H1 (cell line): ENCODE measurements around the gene FRMD4A. TPM values are rescaled to one million over a fixed set of nuclear protein-coding genes. Genes with fewer than 3 reads are reported as not detected.
"Not testable (repeated sequence)": the region's sequence is repeated elsewhere in the genome, so short reads cannot be mapped to it uniquely, and the experiment has no call there.

Experiments
- CTCF ChIA-PET: fragments of 300-600 bp; sonication (Branson Sonifier 250); formaldehyde crosslinking; loops from one replicate; lab custom pipeline; 2021; ENCODE audit not compliant: partially characterized antibody; lab: Charles Lee
- POLR2A ChIA-PET: fragments of 300-600 bp; sonication (Branson Sonifier 250); formaldehyde crosslinking; loops from one replicate; lab custom pipeline; 2021; ENCODE audit warnings: inconsistent platforms; ENCODE audit not compliant: partially characterized antibody; lab: Charles Lee
- DNase-seq, 2 experiments: peaks; one replicate each; pipeline versions ENCODE4 v3.0.0 to v3.0.0-alpha.2; 2010 to 2022; ENCODE audit warnings: low spot score in 2 of 2, low read depth in 1 of 2, mixed read lengths in 1 of 2
- FAIRE-seq: peaks from 2 replicates; lab custom pipeline; 2011; peaks lifted over from hg19 to GRCh38; lab: Jason Lieb, UNC
- H2AFZ ChIP-seq: 2 replicates; pipeline ENCODE4 v1.8.1; 2012; ENCODE audit warnings: low read length, inconsistent platforms
- H2AK5ac ChIP-seq: 2 replicates; pipeline ENCODE4 v1.6.1; 2013; ENCODE audit warnings: low read depth, low read length
- H2BK120ac ChIP-seq: replicated peaks from 2 replicates; pipeline ENCODE3; 2013; ENCODE audit warnings: low read depth, low read length, inconsistent platforms
- H2BK12ac ChIP-seq: 2 replicates; pipeline ENCODE4 v1.6.1; 2013; ENCODE audit warnings: low read depth, low read length
- H2BK15ac ChIP-seq: 2 replicates; pipeline ENCODE4 v1.6.1; 2013; ENCODE audit warnings: low read length
- H2BK20ac ChIP-seq: 2 replicates; pipeline ENCODE4 v1.6.1; 2013; ENCODE audit warnings: low read length
- H2BK5ac ChIP-seq: 2 replicates; pipeline ENCODE4 v1.6.1; 2013; ENCODE audit warnings: low read depth, low read length
- H3K14ac ChIP-seq: 2 replicates; pipeline ENCODE4 v1.6.1; 2013; ENCODE audit warnings: inconsistent platforms; ENCODE audit not compliant: insufficient read length
- H3K18ac ChIP-seq: 2 replicates; pipeline ENCODE4 v1.6.1; 2013; ENCODE audit warnings: low read length; ENCODE audit errors: extremely low read depth
- H3K23ac ChIP-seq: 2 replicates; pipeline ENCODE4 v1.6.1; 2013; ENCODE audit warnings: inconsistent platforms; ENCODE audit not compliant: insufficient read length
- H3K23me2 ChIP-seq: 2 replicates; pipeline ENCODE4 v1.6.1; 2013; ENCODE audit warnings: low read depth, low read length
- H3K27ac ChIP-seq: 2 replicates; pipeline ENCODE4 v1.6.1; 2011; ENCODE audit warnings: low read depth, low read length, inconsistent platforms
- H3K27me3 ChIP-seq, 4 experiments: replicated peaks in 1 of 4; 1 replicate in 1 of 4; 2 replicates in 3 of 4; pipeline versions ENCODE4 v1.6.1 to v1.8.1; 2011 to 2013; ENCODE audit warnings: low read length in 3 of 4, mild to moderate bottlenecking in 3 of 4, inconsistent platforms in 2 of 4, mixed read lengths in 2 of 4, moderate library complexity in 1 of 4; ENCODE audit not compliant: control insufficient read depth in 3 of 4, insufficient read depth in 3 of 4; ENCODE audit errors: extremely low read depth in 1 of 4
- H3K36me3 ChIP-seq, 4 experiments: 2 replicates each; pipeline versions ENCODE4 v1.6.1 to v1.8.1; 2011 to 2013; ENCODE audit warnings: mild to moderate bottlenecking in 4 of 4, low read length in 3 of 4, moderate library complexity in 2 of 4, control low read depth in 1 of 4, inconsistent platforms in 1 of 4; ENCODE audit not compliant: insufficient read depth in 4 of 4, control insufficient read depth in 2 of 4
- H3K4ac ChIP-seq: replicated peaks from 2 replicates; pipeline ENCODE3; 2013; ENCODE audit warnings: low read length, low read depth, mixed read lengths, inconsistent platforms; ENCODE audit not compliant: insufficient read length
- H3K4me1 ChIP-seq, 4 experiments: replicated peaks in 1 of 4; 1 replicate in 1 of 4; 2 replicates in 3 of 4; pipeline versions ENCODE4 v1.6.1 to v1.8.1; 2011 to 2013; ENCODE audit warnings: low read length in 3 of 4, inconsistent platforms in 2 of 4, mixed read lengths in 1 of 4; ENCODE audit not compliant: insufficient read depth in 4 of 4, control insufficient read depth in 3 of 4
- H3K4me2 ChIP-seq, 2 experiments: 2 replicates each; pipeline versions ENCODE4 v1.6.1 to v1.8.1; 2011 to 2013; ENCODE audit warnings: low read depth in 2 of 2, low read length in 2 of 2, control low read depth in 1 of 2, inconsistent platforms in 1 of 2, mild to moderate bottlenecking in 1 of 2; ENCODE audit not compliant: insufficient read depth in 1 of 2
- H3K4me3 ChIP-seq, 4 experiments: fragments of 200-600, 300-600 bp in 1 of 4; sonication (generic), shearing (Covaris generic), sonication (Bioruptor Twin) in 1 of 4; 2 replicates each; pipeline versions ENCODE4 v1.5.1 to v1.8.1; 2011 to 2016; ENCODE audit warnings: low read length in 4 of 4, low read depth in 3 of 4, control low read depth in 2 of 4, inconsistent platforms in 2 of 4, mild to moderate bottlenecking in 2 of 4, mixed read lengths in 1 of 4, moderate library complexity in 1 of 4; ENCODE audit not compliant: insufficient read depth in 2 of 4; ENCODE audit errors: extremely low read depth in 1 of 4
- H3K56ac ChIP-seq: replicated peaks from 2 replicates; pipeline ENCODE3; 2013; ENCODE audit warnings: low read depth, mild to moderate bottlenecking, mixed read lengths, low read length, inconsistent platforms; ENCODE audit not compliant: insufficient read length
- H3K79me1 ChIP-seq: 2 replicates; pipeline ENCODE4 v1.6.1; 2013; ENCODE audit warnings: low read depth, low read length, control low read depth
- H3K79me2 ChIP-seq, 2 experiments: 2 replicates each; pipeline versions ENCODE4 v1.6.1 to v1.8.1; 2012 to 2013; ENCODE audit warnings: low read length in 2 of 2, mild to moderate bottlenecking in 2 of 2, inconsistent platforms in 1 of 2; ENCODE audit not compliant: insufficient read depth in 2 of 2, control insufficient read depth in 1 of 2
- H3K9ac ChIP-seq, 4 experiments: replicated peaks in 1 of 4; 1 replicate in 1 of 4; 2 replicates in 3 of 4; pipeline versions ENCODE4 v1.6.1 to v1.8.1; 2011 to 2013; ENCODE audit warnings: low read depth in 3 of 4, low read length in 3 of 4, control low read depth in 2 of 4, mild to moderate bottlenecking in 2 of 4, moderate library complexity in 2 of 4, inconsistent platforms in 1 of 4; ENCODE audit errors: extremely low read depth in 1 of 4
- H3K9me3 ChIP-seq, 2 experiments: 2 replicates each; pipeline versions ENCODE4 v1.6.1 to v1.8.1; 2012 to 2013; ENCODE audit warnings: mild to moderate bottlenecking in 2 of 2, moderate library complexity in 2 of 2, control low read depth in 1 of 2, inconsistent platforms in 1 of 2, low read depth in 1 of 2, low read length in 1 of 2, mixed read lengths in 1 of 2; ENCODE audit not compliant: insufficient read depth in 2 of 2
- H4K20me1 ChIP-seq, 2 experiments: replicated peaks in 1 of 2; 2 replicates each; pipeline versions ENCODE3 to v1.8.1; 2011 to 2013; ENCODE audit warnings: inconsistent platforms in 2 of 2, low read length in 2 of 2, mild to moderate bottlenecking in 1 of 2; ENCODE audit not compliant: insufficient read depth in 2 of 2, control insufficient read depth in 1 of 2
- H4K5ac ChIP-seq: 2 replicates; pipeline ENCODE4 v1.6.1; 2013; ENCODE audit warnings: low read length, low read depth, mixed read lengths, inconsistent platforms; ENCODE audit not compliant: insufficient read length
- H4K8ac ChIP-seq: 2 replicates; pipeline ENCODE4 v1.8.0; 2013; ENCODE audit warnings: mild to moderate bottlenecking, moderate library complexity, low read length, inconsistent platforms; ENCODE audit not compliant: insufficient read depth; ENCODE audit errors: extremely low read depth
- H4K91ac ChIP-seq: replicated peaks from 2 replicates; pipeline ENCODE3; 2013; ENCODE audit warnings: low read length, mixed read lengths, inconsistent platforms; ENCODE audit not compliant: insufficient read length
- ASH2L ChIP-seq: fragments of 200-600, 300-600 bp; sonication (generic); IDR thresholded peaks from one replicate; pipeline ENCODE4 v1.7.1; 2017; ENCODE audit warnings: low read length
- BCL11A ChIP-seq, 2 experiments: IDR thresholded peaks; one replicate each; pipeline ENCODE4 v1.6.1; 2011; ENCODE audit warnings: low read depth in 2 of 2, low read length in 2 of 2, mild to moderate bottlenecking in 2 of 2
- CBX5 ChIP-seq: fragments of 300-800, 300-1000 bp; sonication (generic); IDR thresholded peaks from 2 replicates; pipeline ENCODE4 v1.7.1; 2016; ENCODE audit warnings: antibody characterized with exemption, low read length, low read depth
- EZH2 ChIP-seq: fragments of 200-600 bp; sonication (generic); IDR thresholded peaks from 2 replicates; pipeline ENCODE4 v1.7.1; 2012; ENCODE audit warnings: low read depth, mild to moderate bottlenecking, moderate library complexity, low read length, inconsistent platforms; ENCODE audit not compliant: severe bottlenecking
- NRF1 ChIP-seq: IDR thresholded peaks from 2 replicates; pipeline ENCODE4 v1.6.1; 2011; ENCODE audit warnings: mild to moderate bottlenecking, low read depth, low read length, improper control_type of control experiment
- POU5F1 ChIP-seq: IDR thresholded peaks from 2 replicates; pipeline ENCODE4 v1.6.1; 2011; ENCODE audit warnings: low read depth, mild to moderate bottlenecking, low read length, moderate library complexity
- RFX5 ChIP-seq: IDR thresholded peaks from 2 replicates; pipeline ENCODE4 v1.6.1; 2011; ENCODE audit warnings: low read depth, low read length, improper control_type of control experiment, borderline replicate concordance
- RXRA ChIP-seq: IDR thresholded peaks from 2 replicates; pipeline ENCODE4 v1.6.1; 2011; ENCODE audit warnings: low read depth, mild to moderate bottlenecking, low read length, moderate library complexity; ENCODE audit not compliant: insufficient read depth
- WGBS, 2 experiments: shearing (Covaris generic) in 1 of 2; methylation state at CpG; one replicate each; pipeline versions ENCODE4 v1.1.6 to v1.1.7; 2013 to 2015; ENCODE audit warnings: low lambda C conversion rate in 2 of 2, mixed read lengths in 2 of 2, inconsistent platforms in 1 of 2, low coverage in 1 of 2, missing lambda C conversion rate in 1 of 2; ENCODE audit not compliant: insufficient replicate concordance in 2 of 2, insufficient coverage in 1 of 2, insufficient read length in 1 of 2; ENCODE audit errors: extremely low coverage in 1 of 2, missing lambda C conversion rate in 1 of 2; 5-methylcytosine and 5-hydroxymethylcytosine counted together
- polyA plus RNA-seq, 7 experiments: library from polyadenylated mRNA; depleted of rRNA in 3 of 7; stranded (reverse) in 5 of 7; unstranded in 2 of 7; fragments of >200 nt in 5 of 7; fragments of 200-250 nt in 2 of 7; gene quantifications; 1 replicate in 5 of 7; 2 replicates in 1 of 7; 4 replicates in 1 of 7; pipeline versions ENCODE4 v1.2.1 to v1.2.3, GENCODE V29; 2011 to 2013; ENCODE audit warnings: missing spikeins in 2 of 7, mixed read lengths in 2 of 7
- total RNA-seq: library from RNA; stranded (reverse); fragmentation: NEBNext Ultra II Directional; extraction: Animal tissue kit (Norgen Biotek cat#: 25700); gene quantifications from 2 replicates; pipeline ENCODE4 v1.2.1, GENCODE V29; 2021

FRMD4A gene
- total and polyA plus RNA-seq, 2 of the 8 experiments (the other 6 are each of a cell fraction or from before 2014, with no cell fraction given) = 38.6 to 39.6 TPM

GRCh38 chr10:13955409-13956068 lies 375.2 kb downstream of the FRMD4A start (continued):
- TF ChIP-seq POU5F1 (no peak), RXRA (no peak), BCL11A (IDR thresholded peaks at IDR 0.05; ENCODE audit: low read depth in 2 of 2, low read length in 2 of 2) (no peak), NRF1 (no peak), ASH2L (no peak), CBX5 (no peak), EZH2 (no peak), RFX5 (no peak)

GRCh38 chr10:13954195-13954594 lies 376.5 kb downstream of the FRMD4A start:
- H3K9ac ChIP-seq, FAIRE-seq, H2BK12ac ChIP-seq, H2BK120ac ChIP-seq, H4K5ac ChIP-seq, H3K4me3 ChIP-seq, H2AFZ ChIP-seq, H3K27me3 ChIP-seq, H4K91ac ChIP-seq, H3K79me1 ChIP-seq, H3K23ac ChIP-seq, CTCF ChIA-PET, H2BK5ac ChIP-seq, H2AK5ac ChIP-seq, H3K56ac ChIP-seq, H3K79me2 ChIP-seq, H3K27ac ChIP-seq, H3K4ac ChIP-seq, H3K14ac ChIP-seq, DNase-seq, H2BK20ac ChIP-seq, H3K4me2 ChIP-seq, H3K18ac ChIP-seq, H3K4me1 ChIP-seq, H4K8ac ChIP-seq, POLR2A ChIA-PET, H2BK15ac ChIP-seq, H3K36me3 ChIP-seq, H3K9me3 ChIP-seq, H3K23me2 ChIP-seq, H4K20me1 ChIP-seq: not testable (repeated sequence)
- WGBS, 2 experiments = 94% methylated on average over 8 of the region's 8 CpGs; no CpG with 5 or more reads in 1 of the 2 experiments
